GM03348 (cell line): ENCODE measurements around the gene ALDOC.
A peak's percentile ranks its signal among the peaks of the same experiment; 100 is the strongest.
"Not testable (repeated sequence)": the region's sequence is repeated elsewhere in the genome, so short reads cannot be mapped to it uniquely, and the experiment has no call there.

ENCODE experiments used
- DNase-seq: peaks from one replicate; pipeline ENCODE4 v3.0.0; 2012; ENCODE audit warnings: low spot score

Gene ALDOC

DNA sequence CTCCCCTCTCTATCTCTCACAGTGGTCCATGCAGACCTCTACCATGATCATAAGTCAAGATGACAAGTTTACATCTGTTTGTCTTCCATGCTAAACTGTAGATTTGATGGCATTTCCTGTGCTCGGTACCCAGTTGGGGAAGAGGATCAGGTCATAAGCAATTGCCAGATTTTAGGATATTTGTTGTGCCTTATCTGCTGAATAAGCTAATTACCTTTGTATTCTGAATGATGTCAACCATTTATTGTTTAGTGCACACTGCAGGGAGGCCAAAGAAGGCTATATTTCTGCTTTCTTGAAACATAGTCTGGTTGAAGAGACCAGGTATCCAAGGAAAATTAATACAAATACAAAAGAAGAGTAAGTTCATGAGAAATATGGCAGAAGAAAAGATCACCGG is 5.8 kb upstream of the ALDOC start:
- no peak for DNase-seq

DNA sequence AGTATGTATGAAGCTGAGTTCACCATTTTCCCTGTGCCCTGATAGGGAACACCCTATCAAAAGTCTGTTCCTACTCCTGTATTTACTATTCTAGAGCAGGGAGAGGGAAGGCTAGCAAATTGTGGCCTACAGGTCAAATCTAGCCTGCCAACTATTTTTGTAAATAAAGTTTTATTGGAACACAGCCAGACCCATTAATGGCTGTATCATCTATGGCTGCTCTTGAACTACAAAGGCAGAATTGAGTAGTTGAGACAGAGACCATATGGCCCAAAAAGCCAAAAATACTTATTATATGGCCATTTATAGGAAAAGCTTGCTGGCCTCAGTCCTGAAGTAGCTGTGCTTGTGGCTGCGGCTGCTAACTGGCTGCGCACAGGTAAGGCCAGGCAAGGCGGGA is 4.3 kb upstream of the ALDOC start:
- no peak for DNase-seq

DNA sequence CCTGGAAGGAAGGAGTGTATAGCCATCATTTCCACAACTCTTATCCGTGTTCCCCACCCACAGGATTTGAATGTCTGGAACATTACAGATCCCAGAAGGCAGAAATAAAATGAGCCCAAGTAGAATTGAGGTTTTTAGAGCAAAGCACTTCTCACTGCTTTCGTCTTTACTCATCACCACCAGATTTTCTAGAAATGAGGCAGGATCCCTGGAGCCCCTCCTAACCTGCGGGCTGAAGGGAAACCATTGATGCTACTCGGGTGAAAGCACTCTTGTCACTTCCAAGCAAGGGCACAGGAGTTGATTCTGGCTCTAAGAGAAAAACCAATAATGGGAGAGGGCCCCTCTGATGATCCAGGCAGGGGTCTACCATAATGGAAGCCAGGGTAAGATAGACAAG is 2.8 kb upstream of the ALDOC start:
- DNase-seq, result no peak

DNA sequence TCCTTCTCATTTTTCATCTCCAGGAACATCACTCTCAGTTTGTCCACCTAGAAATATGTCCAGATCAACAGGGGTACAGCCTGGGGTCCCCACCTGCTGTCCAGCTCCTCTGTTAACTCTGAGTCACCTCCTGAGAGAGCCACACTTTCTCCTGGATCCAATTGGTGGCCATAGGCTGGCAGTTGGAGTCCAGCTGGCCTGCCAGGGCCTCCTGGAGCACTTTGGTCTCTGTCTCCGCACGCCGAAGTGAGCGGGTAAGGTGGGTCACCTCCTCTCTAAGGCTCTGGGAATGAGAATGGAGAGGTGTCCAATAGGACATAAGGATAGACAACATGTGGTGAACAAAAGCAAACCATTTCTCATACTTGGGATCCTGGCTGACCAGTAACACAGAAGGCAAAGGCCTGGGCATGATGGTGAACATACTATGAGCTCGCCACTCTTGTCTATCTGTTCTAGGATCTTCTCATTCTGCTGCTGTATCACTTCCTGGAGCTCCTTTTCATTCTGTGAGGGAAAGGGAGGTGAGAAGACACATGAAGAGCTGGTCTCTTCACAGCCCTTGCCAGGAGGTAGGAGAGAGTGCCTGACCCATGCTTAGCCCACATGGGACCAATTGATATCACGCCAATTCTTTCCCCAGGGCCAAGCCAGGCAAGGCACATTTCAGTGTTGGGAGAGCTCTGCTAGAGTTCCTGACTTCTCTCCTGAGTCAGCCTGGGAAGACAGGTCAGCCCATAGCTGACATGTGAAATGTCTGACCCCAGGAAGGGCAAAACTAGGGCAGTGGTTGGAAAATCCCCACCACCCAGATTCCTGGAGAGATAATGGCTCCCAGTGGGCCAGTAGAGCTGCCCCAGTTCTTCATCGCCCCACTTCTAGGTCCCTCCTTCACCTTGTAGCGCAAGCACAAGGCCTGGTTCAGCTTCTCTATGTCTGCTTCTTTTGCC is 1.8 kb upstream of the ALDOC start:
- DNase-seq, result no peak

DNA sequence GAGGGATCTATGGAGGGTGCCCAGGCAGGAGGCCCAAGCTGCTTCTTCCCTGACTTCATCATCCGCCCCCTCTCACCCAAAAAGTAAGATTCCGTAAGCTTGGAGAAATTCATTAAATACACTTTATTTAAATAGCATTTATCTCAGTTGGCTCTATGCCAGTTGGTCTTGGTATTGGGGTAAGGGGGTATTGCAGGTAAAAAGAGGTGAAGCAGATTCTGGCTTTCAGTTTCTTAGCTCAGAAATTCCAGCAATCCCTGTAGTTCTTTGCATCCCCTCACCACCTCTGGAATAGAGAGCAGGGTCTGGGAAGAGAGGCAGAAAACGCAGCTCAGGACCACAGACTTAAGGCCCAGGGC is 750 bp upstream of the ALDOC start:
- no peak for DNase-seq

DNA sequence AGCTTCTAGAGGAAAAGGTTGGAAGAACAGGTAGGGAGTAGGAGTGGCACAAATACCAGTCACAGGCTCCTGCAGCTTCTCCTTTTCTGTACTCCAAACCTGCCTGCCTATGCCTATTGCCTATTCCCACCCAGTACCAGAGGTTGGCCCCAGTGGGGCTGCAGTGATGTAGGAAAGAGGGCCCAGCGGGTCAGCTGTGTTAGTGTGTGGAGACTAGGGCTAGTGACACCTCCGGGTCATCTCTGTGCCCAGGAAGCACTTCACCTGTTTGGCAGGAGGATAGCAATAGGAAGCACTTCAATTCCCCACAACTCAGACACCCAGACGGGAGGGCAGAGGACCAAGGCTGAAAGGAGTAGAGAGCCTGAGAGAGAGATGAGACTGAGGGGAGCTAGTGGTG is 679 bp downstream of the ALDOC start:
- DNase-seq, result not testable (repeated sequence)

DNA sequence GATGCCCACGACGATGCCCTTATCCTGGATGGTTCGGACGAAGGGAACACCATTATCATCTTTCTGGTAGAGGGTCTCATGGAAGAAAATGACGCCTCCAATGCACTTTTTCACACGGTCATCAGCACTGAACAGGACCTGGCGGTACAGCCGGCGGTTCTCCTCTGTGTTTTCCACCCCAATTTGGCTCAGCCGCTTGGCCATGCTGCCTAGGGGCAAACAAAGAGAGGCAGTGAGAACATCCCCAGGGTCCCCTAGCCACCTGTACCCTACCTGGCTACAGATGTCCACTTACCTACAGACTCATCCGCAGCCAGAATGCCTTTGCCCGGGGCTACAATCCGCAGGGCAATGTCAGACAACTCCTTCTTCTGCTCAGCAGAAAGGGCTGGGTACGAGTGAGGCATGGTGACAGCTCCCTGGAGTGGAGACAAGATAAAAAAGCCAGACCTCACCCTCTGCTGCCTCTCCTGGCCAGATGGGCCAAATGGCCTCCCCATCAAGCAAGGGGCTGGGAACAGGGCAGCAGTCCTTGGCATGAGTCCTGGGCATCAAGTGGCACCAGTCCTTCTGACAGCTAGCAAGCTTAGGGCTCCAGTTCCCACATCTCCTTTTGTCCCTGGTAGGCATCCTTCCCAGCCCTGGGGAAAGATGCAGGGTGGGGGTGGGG is 1.4 kb downstream of the ALDOC start:
- DNase-seq, result no peak

DNA sequence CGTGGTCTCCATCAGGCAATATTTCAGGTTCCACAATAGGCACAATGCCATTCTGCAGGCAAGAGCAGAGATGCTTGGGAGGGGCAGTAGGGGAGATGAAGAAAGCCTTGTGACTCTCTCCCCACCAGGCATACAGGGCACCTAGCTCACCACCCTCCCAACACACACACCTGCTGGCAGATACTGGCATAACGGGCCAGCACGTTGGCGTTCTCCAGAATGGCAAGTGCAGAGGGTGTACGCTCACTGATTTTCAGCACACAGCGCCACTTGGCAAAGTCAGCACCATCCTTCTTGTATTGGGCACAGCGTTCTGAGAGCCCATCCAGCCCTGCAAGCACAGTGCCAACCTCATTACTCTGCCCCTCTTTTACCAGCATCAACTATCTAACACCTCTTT is 2.2 kb downstream of the ALDOC start:
- no peak for DNase-seq

DNA sequence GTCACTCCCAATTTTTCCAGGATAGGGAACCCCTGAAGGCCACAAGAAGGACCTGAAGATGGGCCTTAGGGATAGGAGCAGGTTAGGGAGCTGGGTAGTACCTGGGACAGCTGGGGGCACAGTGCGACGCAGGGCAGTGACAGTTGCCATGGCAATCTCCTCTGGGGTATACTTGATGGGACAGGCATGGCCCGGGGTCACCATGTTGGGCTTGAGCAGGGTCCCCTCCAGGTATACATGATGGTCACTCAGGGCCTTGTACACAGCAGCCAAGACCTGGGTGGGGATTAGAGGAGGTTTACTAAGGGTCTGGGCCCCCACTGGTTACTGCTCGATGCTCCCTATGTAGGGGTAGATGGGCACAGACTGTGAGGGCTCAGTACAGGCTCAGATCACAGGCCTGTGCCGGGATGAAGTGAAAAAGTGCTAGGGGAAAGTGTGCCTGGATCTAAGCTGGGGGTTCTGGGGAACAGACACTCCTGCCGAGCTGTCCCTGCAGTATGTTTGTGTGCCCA is 2.7 kb downstream of the ALDOC start:
- DNase-seq, result no peak

DNA sequence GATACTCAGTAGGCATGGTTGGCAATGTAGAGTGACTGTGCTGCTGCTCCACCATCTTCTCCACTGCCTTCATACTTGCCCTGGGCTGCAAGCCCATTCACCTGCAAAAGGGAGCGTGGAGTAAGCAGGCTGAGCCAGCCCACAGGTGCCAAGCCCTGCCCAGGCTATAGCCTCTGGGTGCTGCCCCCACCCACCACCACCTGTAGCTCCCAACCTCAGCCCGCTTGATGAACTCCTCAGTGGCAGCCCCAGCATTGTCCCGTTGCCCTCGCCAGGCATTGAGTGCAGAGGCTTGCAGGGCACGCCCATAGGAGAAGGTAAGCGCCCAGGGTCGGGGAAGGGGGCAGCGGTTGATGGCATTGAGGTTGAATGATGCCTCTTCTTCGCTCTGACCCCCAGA is 3.2 kb downstream of the ALDOC start:
- no peak for DNase-seq

DNA sequence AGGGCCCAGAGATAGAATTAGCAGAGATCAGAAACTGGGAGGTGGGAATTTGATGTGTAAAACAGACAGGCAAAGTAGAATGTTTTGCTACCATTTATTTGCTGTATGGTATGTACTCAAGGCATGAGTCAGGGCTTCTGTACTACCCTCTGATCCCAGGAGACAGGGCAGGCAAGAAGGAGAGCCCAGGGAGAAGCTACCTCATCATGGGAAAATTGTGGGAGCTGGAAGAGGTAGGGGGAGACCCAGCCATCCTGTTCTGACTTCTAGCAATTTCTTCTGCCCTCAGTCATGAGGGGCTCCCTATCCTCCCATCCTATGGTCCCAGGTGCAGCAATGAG is 3.7 kb downstream of the ALDOC start:
- DNase-seq, result no peak

DNA sequence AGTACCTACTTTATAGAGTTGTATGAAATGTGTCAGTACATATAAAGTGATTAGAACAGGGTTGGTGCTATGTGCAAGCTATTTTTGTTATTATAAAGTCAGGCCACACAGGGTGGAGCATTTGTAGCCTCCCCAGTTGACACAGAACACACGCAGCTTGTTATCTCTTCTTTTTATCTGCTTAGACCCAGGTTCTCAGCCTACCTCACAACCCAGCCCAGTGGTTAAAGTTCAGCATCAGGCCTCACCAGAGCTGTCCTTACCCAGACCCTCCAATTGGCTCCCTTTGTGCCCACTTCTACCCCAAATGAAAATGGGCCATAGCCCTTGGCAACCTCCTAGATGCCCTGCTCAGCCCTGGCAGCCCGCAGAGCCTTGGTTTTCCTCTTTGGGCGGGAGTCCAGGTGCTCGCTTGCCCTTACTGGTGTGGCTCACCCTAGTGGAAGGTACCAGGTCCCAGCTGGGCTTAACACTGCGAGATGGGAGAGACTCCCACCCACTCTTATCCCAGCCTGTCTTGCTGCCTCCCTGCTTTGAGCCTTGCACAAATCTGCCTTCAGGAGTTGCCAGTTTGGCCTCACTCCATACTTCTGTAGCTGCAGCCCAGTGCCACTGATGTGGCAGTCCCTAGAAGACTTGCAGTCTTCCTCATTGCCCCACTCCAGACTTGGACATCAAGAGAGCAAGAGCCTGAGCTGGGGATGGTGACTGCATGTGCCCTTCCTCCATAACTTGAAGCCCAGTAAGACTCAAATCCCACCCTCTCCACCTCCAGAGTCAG is 4.2 kb downstream of the ALDOC start:
- no peak for DNase-seq

DNA sequence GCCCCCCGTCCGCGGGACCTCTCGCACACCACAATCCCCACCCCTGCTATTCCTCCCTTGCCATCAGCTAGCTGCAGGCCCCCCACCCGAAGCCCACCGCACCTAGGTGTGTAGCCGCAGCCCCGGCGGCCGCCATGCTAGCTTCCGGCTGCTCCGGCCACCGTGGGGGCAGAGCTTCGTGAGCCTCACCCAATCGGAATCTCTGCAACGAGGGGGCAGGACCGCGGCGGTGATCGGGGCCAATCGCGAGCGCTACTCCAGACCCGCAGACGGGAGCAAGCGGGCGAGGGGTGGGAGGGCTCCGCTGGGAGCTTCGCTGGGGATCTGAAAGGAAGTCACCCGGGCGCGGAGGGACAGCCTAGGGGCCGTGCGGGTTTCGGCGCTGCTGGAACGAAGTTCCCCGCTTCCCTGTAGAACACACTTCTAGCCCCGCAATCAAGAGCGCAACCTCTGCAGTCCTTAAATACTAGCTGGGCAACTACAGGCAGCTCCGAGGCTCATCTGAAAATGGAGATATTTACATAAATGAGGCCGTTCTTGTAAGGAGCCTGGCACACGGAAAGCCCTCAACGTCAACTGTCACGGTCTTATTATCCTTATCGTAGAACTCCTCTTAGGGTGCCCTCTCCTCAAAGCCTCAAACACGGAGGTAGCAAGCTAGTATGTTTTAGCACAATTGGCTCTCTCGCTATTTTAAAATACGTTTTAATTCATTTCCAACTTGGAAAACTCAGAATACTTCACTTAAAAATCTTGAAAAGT is 5.2 kb downstream of the ALDOC start, which contains the start of gene PIGS:
Gene PIGS, minus strand, starts transcription at position 164 of the 762 bp plus-strand sequence. Its CDS starts 28 bp downstream, at position 136.
- DNase-seq, result peak; percentile 99

DNA sequence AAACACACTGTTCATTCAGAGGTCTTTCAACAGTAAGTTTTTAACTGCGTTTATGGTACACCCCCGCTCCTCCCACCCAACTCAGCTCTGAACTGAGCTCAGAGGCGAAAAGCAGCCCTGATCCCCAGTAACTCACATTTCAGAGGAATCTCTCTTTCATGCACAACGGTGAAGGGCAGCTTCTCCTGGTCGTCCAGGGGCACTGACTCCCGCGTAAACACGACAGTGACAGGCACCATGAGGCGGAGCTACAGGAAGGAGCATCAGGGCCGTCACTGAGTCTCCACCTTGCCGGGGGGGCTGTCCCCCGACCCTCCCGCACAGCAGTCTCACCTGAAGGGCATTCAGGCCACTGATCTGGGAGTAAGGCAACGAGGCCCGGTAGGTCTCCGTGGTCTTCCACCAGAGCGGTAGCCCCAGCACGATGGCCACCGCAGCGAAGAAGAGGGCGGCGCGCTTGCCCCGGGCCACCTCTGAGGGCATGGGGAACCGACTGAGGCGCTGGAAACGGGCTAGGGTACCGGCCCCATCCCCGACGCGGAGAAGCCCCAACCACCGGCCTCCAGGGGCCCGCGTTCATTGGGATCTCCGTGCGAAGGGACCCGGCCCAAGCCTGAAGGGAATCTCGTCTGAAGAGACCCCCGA is 5.9 kb downstream of the ALDOC start:
- peak; percentile 42 for DNase-seq

DNA sequence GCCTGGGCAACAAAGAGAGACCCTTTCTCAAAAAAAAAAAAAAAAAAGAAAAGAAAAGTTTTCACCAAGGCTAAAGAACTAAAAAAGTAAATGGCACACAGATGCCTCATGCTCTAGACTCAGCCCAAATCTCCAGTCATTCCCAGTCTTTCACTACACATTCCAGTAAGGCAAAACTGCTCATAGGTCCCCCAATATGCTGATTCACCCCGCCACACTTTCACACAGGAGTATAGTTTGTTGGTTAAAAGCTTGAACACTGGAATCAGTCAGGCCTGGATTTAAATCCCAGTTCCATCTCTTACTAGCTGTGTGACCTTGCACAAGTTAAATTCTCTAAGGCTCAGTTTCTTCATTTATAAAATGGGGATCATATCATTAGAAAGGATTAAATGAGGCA is 7.2 kb downstream of the ALDOC start:
- no peak for DNase-seq

DNA sequence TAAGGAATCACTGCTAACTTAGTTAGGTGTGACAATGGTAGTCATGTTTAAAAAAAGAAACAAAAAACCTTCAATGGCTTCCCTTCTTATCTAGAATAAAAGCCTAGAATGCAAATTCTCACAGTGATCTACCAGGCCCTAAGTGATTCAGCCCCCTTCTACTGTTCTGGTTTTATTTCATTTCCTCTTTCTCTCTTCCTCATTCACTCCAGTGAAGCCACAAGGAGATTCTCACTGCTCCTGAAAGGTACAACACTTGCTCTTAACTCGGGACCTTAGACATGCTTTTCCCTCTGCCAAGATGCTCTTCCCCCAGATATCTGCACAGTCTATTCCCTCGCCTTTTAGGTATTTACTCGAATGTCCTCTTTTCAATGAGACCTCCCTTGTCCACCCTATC is 9.1 kb downstream of the ALDOC start:
- DNase-seq, result no peak

DNA sequence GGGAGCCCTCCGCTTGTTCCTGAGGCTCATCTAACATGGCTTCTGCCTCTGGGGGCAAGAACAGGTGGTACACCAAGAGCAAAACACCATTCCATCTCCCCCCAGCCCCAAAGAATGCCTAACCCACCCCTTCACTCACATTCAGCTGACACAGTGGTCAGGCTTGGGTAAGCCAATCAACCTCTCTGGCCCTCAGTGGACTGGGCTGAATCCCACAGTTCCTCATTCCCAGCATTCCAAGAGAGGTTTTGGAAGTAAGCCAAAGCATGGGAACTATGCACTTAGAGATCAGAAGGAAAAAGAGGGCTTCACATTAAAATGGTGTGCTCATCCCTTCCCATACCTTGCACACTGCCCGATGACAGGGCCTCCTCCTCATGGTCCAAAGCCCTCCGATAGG is 13.2 kb downstream of the ALDOC start:
- DNase-seq, result peak; percentile 53

DNA sequence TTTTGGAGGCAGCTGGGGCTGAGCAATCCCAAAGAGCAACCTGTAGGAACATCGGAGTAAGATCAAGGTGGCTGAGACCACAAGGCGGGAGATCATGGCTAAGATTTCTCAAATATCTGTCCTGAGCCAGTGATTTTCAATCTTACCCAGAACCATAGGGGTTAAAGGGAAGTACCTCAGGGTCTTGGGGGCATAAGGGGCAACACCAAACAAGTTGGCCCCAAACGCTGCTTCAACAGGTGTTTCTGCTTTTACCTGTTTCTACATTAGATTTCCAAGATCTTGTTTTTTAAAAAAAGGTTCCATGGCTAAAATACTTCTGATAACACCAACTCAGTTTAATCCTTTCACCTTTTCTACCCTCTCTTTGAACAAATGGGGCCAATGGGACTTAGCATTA is 21.7 kb downstream of the ALDOC start:
- no peak for DNase-seq

DNA sequence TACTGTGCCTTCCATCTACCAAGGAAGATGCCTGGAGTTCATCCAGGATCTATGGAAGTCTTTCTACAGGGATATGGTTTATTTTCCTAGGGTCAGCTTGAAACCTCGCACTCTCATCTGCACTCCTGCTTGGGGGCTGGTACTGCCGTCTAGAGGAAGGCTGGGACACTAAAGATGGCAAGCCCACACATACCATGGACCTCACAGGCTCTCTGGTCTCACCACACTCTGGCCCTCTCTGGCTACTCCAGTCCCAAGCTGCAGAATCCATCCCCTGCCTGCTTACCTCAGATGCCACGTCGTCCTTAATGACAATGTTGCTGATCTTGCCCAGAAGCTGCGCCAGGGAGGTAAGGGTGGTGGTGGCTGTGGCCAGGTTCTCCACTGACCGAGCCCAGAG is 22.1 kb downstream of the ALDOC start:
- DNase-seq, result no peak

DNA sequence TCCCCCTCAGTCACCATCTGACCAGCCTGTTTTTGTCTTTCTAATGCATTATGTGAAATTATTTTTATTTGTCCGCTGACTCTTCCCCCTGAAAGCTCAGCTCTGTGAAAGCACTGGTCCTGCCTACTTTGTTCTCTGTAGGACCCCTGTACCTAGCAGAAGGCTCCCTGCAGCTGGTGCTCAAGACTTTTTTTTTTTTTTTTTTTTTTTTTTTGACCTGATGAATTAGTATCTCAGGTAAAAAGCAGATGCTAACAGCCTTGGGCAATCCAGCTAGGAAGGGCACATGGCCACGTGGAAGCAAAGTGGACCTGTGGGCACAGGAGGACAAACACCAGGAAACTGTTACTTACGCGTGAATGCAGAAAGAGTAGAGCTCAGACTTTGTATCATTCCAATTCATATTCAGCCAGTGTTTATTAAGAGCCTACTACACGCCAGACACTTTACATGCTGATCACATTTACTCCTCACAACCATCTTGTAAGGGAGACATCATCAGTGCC is 23.6 kb downstream of the ALDOC start:
- no peak for DNase-seq
